ENCODE results near the gene TTC21B. TPM values are rescaled to one million over a fixed set of nuclear protein-coding genes. Genes with fewer than 3 reads are reported as not detected.
A peak's percentile ranks its signal among the peaks of the same experiment; 100 is the strongest.
"Not testable (repeated sequence)": the region's sequence is repeated elsewhere in the genome, so short reads cannot be mapped to it uniquely, and the experiment has no call there.

Gene TTC21B
- total RNA-seq, result 58.7 TPM

- Histone ChIP-seq H3K9me3 (ENCODE audit: low read depth, low read length) (no peaks in the 10 kb centered on the region), H3K4me3 (ENCODE audit: low read length) (peak within 1 kb of the TSS; percentile 62), H3K4me1 (ENCODE audit: insufficient read depth, low read length) (peaks cover 28% of the 10 kb centered on the region), H3K27me3 (ENCODE audit: insufficient read depth, low read length) (no peaks in the 10 kb centered on the region)
Observed at GRCh38 chr2:165953655-165954606, at the start of gene TTC21B. TTC21B (minus strand) TSS chr2:165953776; CDS start chr2:165953705, 71 bp downstream.

GRCh38 chr2:166000401-166000800, 46.8 kb upstream of the TTC21B start:
- Histone ChIP-seq H3K4me1 (ENCODE audit: insufficient read depth, low read length) (no peaks in the 10 kb centered on the region), H3K4me3 (ENCODE audit: low read length) (no peak overlapping the region), H3K27me3 (ENCODE audit: insufficient read depth, low read length) (no peaks in the 10 kb centered on the region)

GRCh38 chr2:165990846-165991245, 37.3 kb upstream of the TTC21B start:
- Histone ChIP-seq H3K4me1 (ENCODE audit: insufficient read depth, low read length) (no peaks in the 10 kb centered on the region), H3K9me3 (ENCODE audit: low read depth, low read length) (no peaks in the 10 kb centered on the region), H3K27me3 (ENCODE audit: insufficient read depth, low read length) (no peaks in the 10 kb centered on the region), H3K4me3 (ENCODE audit: low read length) (no peak overlapping the region)

More at GRCh38 chr2:166000401-166000800, 46.8 kb upstream of the TTC21B start:
- H3K9me3 ChIP-seq (ENCODE audit: low read depth, low read length), result no peaks in the 10 kb centered on the region

GRCh38 chr2:165989851-165990250, 36.3 kb upstream of the TTC21B start:
- Histone ChIP-seq H3K27me3 (ENCODE audit: insufficient read depth, low read length) (peaks cover 3% of the 10 kb centered on the region), H3K9me3 (ENCODE audit: low read depth, low read length) (no peaks in the 10 kb centered on the region), H3K4me3 (ENCODE audit: low read length) (no peak overlapping the region), H3K4me1 (ENCODE audit: insufficient read depth, low read length) (no peaks in the 10 kb centered on the region)

- no peaks in the 10 kb centered on the region for H3K9me3 ChIP-seq (ENCODE audit: low read depth, low read length)
- no peak overlapping the region for H3K4me3 ChIP-seq (ENCODE audit: low read length)
- H3K27me3 ChIP-seq (ENCODE audit: insufficient read depth, low read length), result peaks cover 3% of the 10 kb centered on the region
Observed at GRCh38 chr2:165985120-165985519, 31.5 kb upstream of the TTC21B start.

GRCh38 chr2:165972161-165972560, 18.6 kb upstream of the TTC21B start:
- H3K4me3 ChIP-seq (ENCODE audit: low read length); H3K27me3 ChIP-seq (ENCODE audit: insufficient read depth, low read length); H3K4me1 ChIP-seq (ENCODE audit: insufficient read depth, low read length); H3K9me3 ChIP-seq (ENCODE audit: low read depth, low read length): not testable (repeated sequence)

More at GRCh38 chr2:165985120-165985519, 31.5 kb upstream of the TTC21B start:
- no peaks in the 10 kb centered on the region for H3K4me1 ChIP-seq (ENCODE audit: insufficient read depth, low read length)

DNA sequence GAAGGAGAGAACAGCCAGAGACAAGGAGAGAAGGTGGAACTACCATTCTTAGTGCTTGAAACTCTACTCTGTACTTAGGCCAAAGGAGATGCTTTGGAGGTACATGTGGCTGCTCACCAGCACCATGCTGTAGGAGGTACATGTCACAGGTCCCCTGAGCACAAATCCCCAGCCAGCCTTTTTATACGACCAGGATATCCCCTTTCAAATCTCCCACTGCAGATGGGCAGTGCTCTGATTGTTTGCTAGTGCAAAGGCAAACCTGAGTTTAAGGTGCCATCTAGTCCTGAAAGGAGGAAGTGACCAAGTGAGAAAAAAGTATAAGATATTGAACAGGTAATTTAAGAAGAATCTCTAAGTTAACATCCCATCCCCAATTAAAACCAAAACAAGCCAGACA, 17.1 kb upstream of the TTC21B start:
- no peak overlapping the region for H3K4me3 ChIP-seq (ENCODE audit: low read length)

DNA sequence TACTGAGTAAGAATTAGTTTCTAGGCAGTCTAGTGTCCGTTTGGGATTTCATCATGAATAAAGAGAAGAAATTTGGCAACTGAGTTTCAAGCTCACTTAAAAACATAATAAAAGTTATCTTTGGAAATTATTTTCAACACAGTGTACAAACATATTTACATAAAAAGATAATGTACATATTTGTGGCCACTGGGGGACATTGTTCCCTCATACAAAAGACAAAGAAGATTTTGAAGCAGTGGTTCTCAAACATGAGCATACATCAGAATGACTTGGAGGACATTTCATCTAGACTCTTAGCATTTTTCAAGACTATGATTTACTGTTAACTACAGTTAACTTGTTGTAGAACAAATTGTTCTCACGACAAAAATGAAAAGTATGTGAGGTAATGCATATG, 15.7 kb upstream of the TTC21B start:
- Histone ChIP-seq H3K4me3 (ENCODE audit: low read length) (no peak overlapping the region), H3K27me3 (ENCODE audit: insufficient read depth, low read length) (no peaks in the 10 kb centered on the region), H3K4me1 (ENCODE audit: insufficient read depth, low read length) (no peaks in the 10 kb centered on the region), H3K9me3 (ENCODE audit: low read depth, low read length) (no peaks in the 10 kb centered on the region)

More for the DNA sequence above, 17.1 kb upstream of the TTC21B start:
- no peaks in the 10 kb centered on the region for H3K4me1 ChIP-seq (ENCODE audit: insufficient read depth, low read length)
- H3K27me3 ChIP-seq (ENCODE audit: insufficient read depth, low read length), result no peaks in the 10 kb centered on the region
- H3K9me3 ChIP-seq (ENCODE audit: low read depth, low read length), result no peaks in the 10 kb centered on the region

- Histone ChIP-seq H3K4me3 (ENCODE audit: low read length) (no peak overlapping the region), H3K27me3 (ENCODE audit: insufficient read depth, low read length) (no peaks in the 10 kb centered on the region), H3K9me3 (ENCODE audit: low read depth, low read length) (no peaks in the 10 kb centered on the region), H3K4me1 (ENCODE audit: insufficient read depth, low read length) (no peaks in the 10 kb centered on the region)
Observed at GRCh38 chr2:165967746-165968145, 14.2 kb upstream of the TTC21B start.

- Histone ChIP-seq H3K4me1 (ENCODE audit: insufficient read depth, low read length) (no peaks in the 10 kb centered on the region), H3K9me3 (ENCODE audit: low read depth, low read length) (no peaks in the 10 kb centered on the region), H3K27me3 (ENCODE audit: insufficient read depth, low read length) (no peaks in the 10 kb centered on the region), H3K4me3 (ENCODE audit: low read length) (no peak overlapping the region)
Observed at GRCh38 chr2:165961818-165962217, 8.2 kb upstream of the TTC21B start.

DNA sequence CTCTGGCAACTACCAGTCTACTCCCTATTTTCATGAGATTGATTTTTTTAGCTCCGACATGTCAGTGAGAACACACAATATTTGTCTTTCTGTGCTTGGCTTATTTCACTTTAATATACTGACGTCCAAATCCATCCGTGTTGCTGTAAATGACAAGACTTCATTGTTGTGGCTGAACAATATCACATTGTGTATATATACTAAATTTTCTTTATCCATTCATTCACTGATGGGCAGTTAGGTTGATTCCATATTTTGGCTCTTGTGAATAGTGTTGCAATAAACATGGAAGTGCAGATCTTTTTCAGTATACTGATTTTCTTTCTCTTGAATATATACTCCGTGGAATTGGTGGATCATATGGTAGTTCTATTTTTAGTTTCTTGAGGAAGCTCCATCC, 5.8 kb upstream of the TTC21B start:
- Histone ChIP-seq H3K4me1 (ENCODE audit: insufficient read depth, low read length) (peaks cover 8% of the 10 kb centered on the region), H3K4me3 (ENCODE audit: low read length) (no peak overlapping the region), H3K27me3 (ENCODE audit: insufficient read depth, low read length) (no peaks in the 10 kb centered on the region), H3K9me3 (ENCODE audit: low read depth, low read length) (no peaks in the 10 kb centered on the region)

DNA sequence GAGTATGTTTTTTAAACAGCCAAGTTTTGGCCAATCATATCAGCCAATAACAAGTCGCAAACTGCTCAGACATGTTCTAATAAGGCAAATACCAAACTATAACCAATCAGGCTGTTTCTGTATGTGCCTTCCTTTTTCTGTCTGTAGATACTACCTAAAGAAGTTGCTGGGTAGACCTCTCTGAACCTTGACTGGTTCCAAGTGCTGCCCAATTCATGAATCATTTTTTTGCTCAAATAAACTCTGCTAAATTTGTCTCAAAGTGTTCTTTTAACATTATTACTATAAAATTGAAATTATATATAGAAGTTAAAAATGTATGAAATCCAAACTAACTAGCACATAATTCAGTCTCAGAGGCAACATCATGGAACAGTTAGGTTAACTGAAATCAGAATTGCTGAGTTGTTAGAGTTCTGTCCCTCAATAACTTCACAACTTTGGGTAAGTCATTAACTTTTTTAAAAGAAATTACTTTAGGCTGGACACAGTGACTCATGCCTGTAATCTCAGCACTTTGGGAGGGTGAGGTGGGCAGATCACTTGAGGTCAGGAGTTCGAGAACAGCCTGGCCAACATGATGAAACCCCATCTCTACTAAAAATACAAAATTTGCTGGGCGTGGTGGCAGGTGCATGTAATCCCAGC, 4.9 kb upstream of the TTC21B start:
- Histone ChIP-seq H3K9me3 (ENCODE audit: low read depth, low read length) (no peaks in the 10 kb centered on the region), H3K4me1 (ENCODE audit: insufficient read depth, low read length) (peaks cover 12% of the 10 kb centered on the region), H3K4me3 (ENCODE audit: low read length) (no peak overlapping the region), H3K27me3 (ENCODE audit: insufficient read depth, low read length) (no peaks in the 10 kb centered on the region)

- H3K4me1 ChIP-seq (ENCODE audit: insufficient read depth, low read length), result peaks cover 23% of the 10 kb centered on the region
- no peaks in the 10 kb centered on the region for H3K27me3 ChIP-seq (ENCODE audit: insufficient read depth, low read length)
- no peaks in the 10 kb centered on the region for H3K9me3 ChIP-seq (ENCODE audit: low read depth, low read length)
- H3K4me3 ChIP-seq (ENCODE audit: low read length), result no peak overlapping the region
Observed at GRCh38 chr2:165957030-165957675, 3.6 kb upstream of the TTC21B start.

DNA sequence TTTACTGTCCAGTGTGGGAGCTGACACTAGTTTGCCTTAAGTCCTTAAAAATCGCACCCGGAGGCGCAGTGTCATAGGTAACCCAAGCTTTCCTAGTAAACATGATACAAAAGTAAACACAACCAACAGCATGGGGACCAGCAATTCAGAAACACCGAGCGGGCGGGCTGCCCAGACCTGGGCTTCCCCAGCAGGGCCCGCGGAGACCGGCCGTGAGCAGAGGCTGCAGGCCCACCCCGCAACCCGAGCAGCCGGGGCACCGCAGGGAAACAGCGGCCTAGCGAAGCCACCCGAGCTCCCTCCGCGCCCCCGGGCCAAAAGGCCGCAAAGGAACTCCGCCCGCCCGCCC, 296 bp downstream of the TTC21B start:
- peak overlapping the region; percentile 62 for H3K4me3 ChIP-seq (ENCODE audit: low read length)
- no peaks in the 10 kb centered on the region for H3K9me3 ChIP-seq (ENCODE audit: low read depth, low read length)
- no peaks in the 10 kb centered on the region for H3K27me3 ChIP-seq (ENCODE audit: insufficient read depth, low read length)
- peaks cover 28% of the 10 kb centered on the region for H3K4me1 ChIP-seq (ENCODE audit: insufficient read depth, low read length)

GRCh38 chr2:165952741-165953211, 800 bp downstream of the TTC21B start:
- H3K9me3 ChIP-seq (ENCODE audit: low read depth, low read length), result no peaks in the 10 kb centered on the region
- H3K4me1 ChIP-seq (ENCODE audit: insufficient read depth, low read length), result peaks cover 28% of the 10 kb centered on the region
- H3K4me3 ChIP-seq (ENCODE audit: low read length), result peak overlapping the region; percentile 62
- no peaks in the 10 kb centered on the region for H3K27me3 ChIP-seq (ENCODE audit: insufficient read depth, low read length)

Data from mononuclear cell (primary cell).